Thymus (tissue), 11 donors: Measurements from ENCODE around the gene AMBP. TPM values are rescaled to one million over a fixed set of nuclear protein-coding genes. Genes with fewer than 3 reads are reported as not detected.

Source experiments
- DNase-seq, 9 donors: peaks; one replicate each; pipeline ENCODE4 v3.0.0-alpha.2; 2013; ENCODE audit warnings: low spot score in 9 of 9, low read depth in 6 of 9, missing footprints in 1 of 9
- H3K27ac ChIP-seq, 2 donors: one replicate each; pipeline ENCODE4 v1.5.1; 2013; ENCODE audit warnings: control low read depth in 1 of 2, low read depth in 1 of 2, low read length in 1 of 2, mild to moderate bottlenecking in 1 of 2, moderate library complexity in 1 of 2
- H3K27me3 ChIP-seq, 2 donors: one replicate each; pipeline ENCODE4 v1.5.1; 2013; ENCODE audit warnings: low read length in 1 of 2; ENCODE audit not compliant: control insufficient read depth in 2 of 2, insufficient read depth in 1 of 2
- H3K36me3 ChIP-seq, 2 donors: one replicate each; pipeline ENCODE4 v1.5.1; 2013; ENCODE audit warnings: low read length in 1 of 2, mild to moderate bottlenecking in 1 of 2, moderate library complexity in 1 of 2; ENCODE audit not compliant: control insufficient read depth in 2 of 2, insufficient read depth in 2 of 2
- H3K4me1 ChIP-seq, 2 donors: one replicate each; pipeline ENCODE4 v1.5.1; 2013; ENCODE audit warnings: low read length in 2 of 2; ENCODE audit not compliant: control insufficient read depth in 2 of 2, insufficient read depth in 2 of 2
- H3K4me3 ChIP-seq, 2 donors: one replicate each; pipeline ENCODE4 v1.5.1; 2013; ENCODE audit warnings: low read length in 2 of 2, control low read depth in 1 of 2, mild to moderate bottlenecking in 1 of 2
- H3K9me3 ChIP-seq, 2 donors: one replicate each; pipeline ENCODE4 v1.5.1; 2013; ENCODE audit warnings: low read length in 1 of 2, mild to moderate bottlenecking in 1 of 2; ENCODE audit not compliant: control insufficient read depth in 2 of 2, insufficient read depth in 1 of 2
- WGBS: extraction: QIAGEN DNeasy Blood & Tissue Kit; methylation state at CpG from one replicate; pipeline ENCODE4 v1.1.7; 2013; 5-methylcytosine and 5-hydroxymethylcytosine counted together
- polyA plus RNA-seq: library from polyadenylated mRNA; stranded (reverse); fragments of 200-250 nt; gene quantifications from one replicate; pipeline ENCODE4 v1.2.3, GENCODE V29; 2013
- total RNA-seq: library from RNA; stranded (reverse); fragments of 120-200 nt; gene quantifications from one replicate; pipeline ENCODE4 v1.2.4, GENCODE V29; 2013
- donor health status: healthy.

Gene AMBP
- total and polyA plus RNA-seq, 2 donors: 0.38 to 0.82 TPM

GRCh38 chr9:114012126-114012525, 66.0 kb downstream of the AMBP start:
- DNase-seq: no peak
- WGBS: over 99% methylated on average over 2 of the region's 2 CpGs
- no peaks in the 10 kb centered on the region for H3K36me3 ChIP-seq
- no peak overlapping the region for H3K27ac ChIP-seq
- H3K4me3 ChIP-seq: no peak overlapping the region
- H3K27me3 ChIP-seq: no peaks in the 10 kb centered on the region
- H3K4me1 ChIP-seq: peaks cover 0 to 3% of the 10 kb centered on the region in 2 donors
- H3K9me3 ChIP-seq: no peaks in the 10 kb centered on the region

GRCh38 chr9:114011313-114011712, 66.8 kb downstream of the AMBP start:
- no peaks in the 10 kb centered on the region for H3K27me3 ChIP-seq
- H3K36me3 ChIP-seq: no peaks in the 10 kb centered on the region
- DNase-seq: no peak
- no peaks in the 10 kb centered on the region for H3K9me3 ChIP-seq
- 96% methylated on average over 9 of the region's 9 CpGs for WGBS
- H3K4me1 ChIP-seq: no peaks in the 10 kb centered on the region
- no peak overlapping the region for H3K4me3 ChIP-seq
- H3K27ac ChIP-seq: no peak overlapping the region

Other genes starting within 250 kb of the AMBP start
- 1.8 TPM for gene ZNF618, start 202.0 kb downstream of the AMBP start, total RNA-seq
- 1.6 TPM for gene ZNF618, start 202.0 kb downstream of the AMBP start, polyA plus RNA-seq
- 7.8 TPM for gene KIF12, start 21.0 kb upstream of the AMBP start, total RNA-seq
- gene KIF12, start 21.0 kb upstream of the AMBP start, polyA plus RNA-seq: 1.8 TPM
- gene COL27A1, start 77.2 kb upstream of the AMBP start, total RNA-seq: 12.6 TPM
- gene COL27A1, start 77.2 kb upstream of the AMBP start, polyA plus RNA-seq: 24.0 TPM
- gene ORM1, start 244.8 kb upstream of the AMBP start, total RNA-seq: 3.1 TPM
- gene ORM1, start 244.8 kb upstream of the AMBP start, polyA plus RNA-seq: 3.4 TPM